Spleen (tissue), 7 donors: ENCODE measurements around the gene TRIP4.
"Not testable (repeated sequence)": the region's sequence is repeated elsewhere in the genome, so short reads cannot be mapped to it uniquely, and the experiment has no call there.

ENCODE experiments used
- POLR2AphosphoS5 ChIP-seq, 3 donors: sonication (generic); formaldehyde crosslinking; IDR thresholded peaks; one replicate each; pipeline ENCODE4 v1.5.1; 2017; ENCODE audit warnings: antibody characterized with exemption in 3 of 3
- TF ChIP-seq, protein P1 (sequence below), 11 experiments: fragments of 200-600 bp in 7 of 11; fragments of 450-650 bp in 4 of 11; sonication (generic) in 4 of 11; IDR thresholded peaks in 8 of 11; conservative IDR thresholded peaks in 3 of 11; 1 replicate in 7 of 11; 2 replicates in 4 of 11; pipeline versions ENCODE4 v1.4.0 to v1.8.0; 2016 to 2021; ENCODE audit warnings: antibody characterized with exemption in 11 of 11, inconsistent platforms in 4 of 11, mild to moderate bottlenecking in 1 of 11
- donor health status: DM: no; HTN: no; CAD: no; lungs with moderate emphysema.
- donor health status: DM: no; HTN: no; CAD: no.
- donor health status: DM: no; HTN: no; CAD: no.

DNA sequence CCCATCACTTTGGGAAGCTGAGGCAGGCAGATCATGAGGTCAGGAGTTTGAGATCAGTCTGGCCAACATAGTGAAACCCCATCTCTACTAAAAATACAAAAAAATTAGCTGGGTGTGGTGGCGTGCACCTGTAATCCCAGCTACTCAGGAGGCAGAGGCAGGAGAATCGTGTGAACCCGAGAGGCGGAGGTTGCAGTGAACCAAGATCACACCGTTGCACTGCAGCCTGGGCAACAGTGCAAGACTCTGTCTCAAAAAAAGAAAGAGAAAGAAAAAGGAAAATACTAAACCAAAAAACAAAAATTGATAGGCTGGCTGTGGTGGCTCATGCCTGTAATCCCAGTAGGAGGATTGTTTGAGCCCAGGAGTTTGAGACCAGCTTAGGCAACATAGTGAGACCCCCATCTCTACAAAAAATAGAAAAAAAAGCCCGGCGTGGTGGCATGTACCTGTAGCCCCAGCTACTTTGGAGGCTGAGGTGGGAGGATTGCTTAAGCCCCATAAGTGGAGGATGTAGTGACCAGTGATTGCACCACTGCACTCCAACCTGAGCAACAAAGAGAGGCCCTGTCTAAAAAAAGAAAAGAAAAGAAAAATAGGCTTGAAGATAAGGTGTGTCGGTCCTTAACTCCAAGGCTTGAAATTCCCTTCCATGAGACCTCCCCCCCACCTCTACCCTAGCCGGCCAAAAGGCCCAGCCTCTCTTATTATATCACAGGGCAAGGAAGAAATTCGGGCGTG, 7.3 kb upstream of the TRIP4 start:
- TF ChIP-seq, protein P1, sequence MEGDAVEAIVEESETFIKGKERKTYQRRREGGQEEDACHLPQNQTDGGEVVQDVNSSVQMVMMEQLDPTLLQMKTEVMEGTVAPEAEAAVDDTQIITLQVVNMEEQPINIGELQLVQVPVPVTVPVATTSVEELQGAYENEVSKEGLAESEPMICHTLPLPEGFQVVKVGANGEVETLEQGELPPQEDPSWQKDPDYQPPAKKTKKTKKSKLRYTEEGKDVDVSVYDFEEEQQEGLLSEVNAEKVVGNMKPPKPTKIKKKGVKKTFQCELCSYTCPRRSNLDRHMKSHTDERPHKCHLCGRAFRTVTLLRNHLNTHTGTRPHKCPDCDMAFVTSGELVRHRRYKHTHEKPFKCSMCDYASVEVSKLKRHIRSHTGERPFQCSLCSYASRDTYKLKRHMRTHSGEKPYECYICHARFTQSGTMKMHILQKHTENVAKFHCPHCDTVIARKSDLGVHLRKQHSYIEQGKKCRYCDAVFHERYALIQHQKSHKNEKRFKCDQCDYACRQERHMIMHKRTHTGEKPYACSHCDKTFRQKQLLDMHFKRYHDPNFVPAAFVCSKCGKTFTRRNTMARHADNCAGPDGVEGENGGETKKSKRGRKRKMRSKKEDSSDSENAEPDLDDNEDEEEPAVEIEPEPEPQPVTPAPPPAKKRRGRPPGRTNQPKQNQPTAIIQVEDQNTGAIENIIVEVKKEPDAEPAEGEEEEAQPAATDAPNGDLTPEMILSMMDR (IDR thresholded peaks at IDR 0.05 in 8 of 11, conservative IDR thresholded peaks at IDR 0.05 in 3 of 11) = not testable (repeated sequence)
- not testable (repeated sequence) for TF ChIP-seq POLR2AphosphoS5 (IDR thresholded peaks at IDR 0.05)
